CD4-positive, alpha-beta T cell treated with Interleukin-4 for 4 hours (primary cell): ENCODE measurements around the gene TLCD1.
A peak's percentile ranks its signal among the peaks of the same experiment; 100 is the strongest.
"Not testable (repeated sequence)": the region's sequence is repeated elsewhere in the genome, so short reads cannot be mapped to it uniquely, and the experiment has no call there.

Source experiments
- DNase-seq: peaks from one replicate; pipeline ENCODE4 v3.0.0-alpha.2; 2020

The TLCD1 gene

GRCh38 chr17:28746611-28747050 lies 20.6 kb upstream of the TLCD1 start:
- DNase-seq: no peak

- no peak for DNase-seq
Measured at GRCh38 chr17:28745786-28746411, 19.9 kb upstream of the TLCD1 start.

DNA sequence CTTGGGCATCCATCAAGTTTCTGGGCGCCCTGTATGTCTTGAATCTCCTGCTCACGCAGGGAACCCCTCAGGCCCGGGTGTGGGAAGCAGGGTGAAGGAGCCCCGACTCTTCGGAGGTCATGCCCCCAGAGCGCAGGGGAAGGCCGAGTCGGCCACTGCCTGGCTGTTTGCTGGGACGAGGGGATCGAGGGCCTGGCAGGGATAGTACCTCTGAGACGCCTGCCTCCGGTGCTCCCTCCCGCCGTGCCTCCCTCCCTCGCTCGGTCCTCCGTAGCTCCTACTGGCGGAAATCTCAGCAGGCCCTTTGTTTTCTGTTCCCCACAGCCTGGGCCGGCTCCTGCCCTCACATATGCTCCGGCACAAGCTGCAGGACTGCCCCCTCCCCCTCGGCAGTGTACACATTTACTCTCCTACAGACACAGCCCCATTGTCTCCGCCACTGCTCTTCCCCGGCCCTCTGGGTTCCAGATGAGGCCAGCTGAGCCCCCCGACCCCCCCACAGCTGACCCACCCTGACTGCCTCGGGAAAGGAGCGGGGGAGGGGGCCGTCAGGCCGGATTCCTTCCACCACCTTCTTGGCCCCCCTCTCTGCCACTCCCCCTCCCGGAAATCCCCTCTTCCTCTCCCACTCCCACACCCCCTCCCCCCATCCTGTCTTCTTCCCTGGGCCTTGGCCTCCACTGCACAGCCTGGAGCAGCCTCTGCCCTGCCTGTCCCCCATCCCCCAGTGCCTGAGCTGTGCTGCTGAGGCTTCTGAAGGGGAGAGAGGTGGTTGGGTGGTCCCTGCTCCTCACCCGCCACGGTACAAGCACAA lies 19.1 kb upstream of the TLCD1 start:
- no peak for DNase-seq

- peak; percentile 44 for DNase-seq
Measured at GRCh38 chr17:28744104-28744971, 18.3 kb upstream of the TLCD1 start.

DNA sequence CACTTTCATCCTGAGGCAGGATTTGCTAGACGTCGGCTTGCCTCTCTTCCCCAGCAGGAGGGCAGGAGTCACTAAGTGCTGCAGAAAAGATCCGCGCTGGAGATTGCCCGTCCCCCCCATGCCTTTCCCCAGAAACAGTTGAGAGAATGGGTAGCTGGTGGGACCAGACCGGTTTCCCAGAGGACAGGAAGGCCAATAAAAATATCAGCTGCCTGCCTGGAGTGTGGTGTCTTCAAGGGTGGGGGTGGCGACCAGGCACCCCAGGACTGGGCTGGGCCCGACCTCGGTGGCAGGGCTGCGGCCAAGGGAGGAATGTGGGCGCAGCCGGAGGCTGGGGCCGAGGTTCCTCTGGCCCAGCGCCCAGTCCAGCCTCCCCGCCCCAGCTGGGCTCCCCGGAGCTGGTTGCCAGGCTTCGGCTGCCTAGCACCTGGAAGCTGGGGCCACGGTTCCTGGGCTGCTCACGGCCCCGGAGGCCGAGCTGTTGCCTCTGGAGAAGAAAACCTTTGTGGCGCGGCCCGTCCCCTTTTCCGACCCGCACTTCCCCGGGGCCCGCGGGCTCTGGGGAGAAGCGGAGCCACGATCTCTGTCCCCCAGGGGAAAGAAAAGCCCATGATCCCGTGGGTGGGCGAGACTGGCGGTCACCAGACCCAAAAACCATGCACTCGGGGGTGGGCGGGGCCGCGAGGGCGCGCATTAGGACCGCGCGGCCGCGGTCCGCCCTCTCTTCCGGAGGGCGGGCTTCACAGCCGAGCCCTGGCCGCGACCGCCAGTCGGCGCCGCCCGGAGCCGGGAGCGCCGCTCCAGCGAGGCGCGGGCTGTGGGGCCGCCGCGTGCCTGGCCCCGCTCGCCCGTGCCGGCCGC lies 17.4 kb upstream of the TLCD1 start, which contains the start of gene TRAF4:
Gene TRAF4, plus strand, starts transcription at position 769 of the 861 bp plus-strand sequence. CDS start 102 bp downstream, outside the sequence.
- DNase-seq: peak; percentile 56

DNA sequence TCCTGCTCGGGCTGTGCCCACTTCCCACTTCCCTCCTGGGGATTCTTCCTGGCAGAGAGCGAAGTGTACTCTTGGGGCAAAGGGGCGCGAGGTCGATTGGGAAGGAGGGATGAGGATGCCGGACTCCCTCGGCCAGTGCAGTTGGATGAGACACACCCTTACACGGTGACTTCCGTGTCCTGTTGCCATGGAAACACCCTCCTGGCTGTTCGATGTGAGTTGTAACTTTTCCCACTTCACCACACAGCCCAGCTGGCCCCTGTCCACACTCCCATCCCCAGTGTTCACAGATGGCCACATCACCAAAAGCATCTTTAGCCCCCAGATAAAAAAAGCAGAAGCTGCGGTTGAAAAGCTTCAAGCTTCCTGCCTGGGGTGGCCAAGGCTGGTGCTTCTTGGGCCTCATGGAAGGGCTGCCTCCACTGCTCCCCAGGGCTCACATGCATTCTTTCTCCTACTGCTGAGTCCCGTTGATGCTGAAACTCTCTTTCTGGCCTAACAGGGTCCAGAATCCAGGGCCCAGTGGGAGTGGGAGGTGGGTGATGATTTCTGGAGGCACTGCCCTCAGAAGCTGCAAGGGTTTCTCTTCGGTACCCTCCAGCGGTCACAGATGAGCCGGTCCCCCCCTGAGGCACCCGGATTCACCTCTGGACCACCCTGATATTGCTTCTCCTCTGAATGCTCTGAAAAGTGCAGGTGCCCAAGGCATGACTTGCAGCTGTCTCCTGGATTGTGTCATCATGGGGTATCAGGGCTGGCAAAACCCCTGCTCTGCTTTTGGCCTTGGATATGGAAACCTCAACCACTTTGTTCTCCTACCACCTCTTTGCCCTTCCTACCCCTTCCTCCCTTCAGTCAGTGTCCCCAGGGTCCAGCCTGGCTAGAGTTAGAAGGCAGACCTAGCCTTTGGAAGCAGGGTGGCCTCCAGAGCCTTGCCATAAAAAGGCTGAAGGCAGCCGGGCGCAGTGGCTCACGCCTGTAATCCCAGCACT lies 15.6 kb upstream of the TLCD1 start:
- no peak for DNase-seq

- no peak for DNase-seq
Measured at GRCh38 chr17:28740406-28741357, 14.6 kb upstream of the TLCD1 start.

DNA sequence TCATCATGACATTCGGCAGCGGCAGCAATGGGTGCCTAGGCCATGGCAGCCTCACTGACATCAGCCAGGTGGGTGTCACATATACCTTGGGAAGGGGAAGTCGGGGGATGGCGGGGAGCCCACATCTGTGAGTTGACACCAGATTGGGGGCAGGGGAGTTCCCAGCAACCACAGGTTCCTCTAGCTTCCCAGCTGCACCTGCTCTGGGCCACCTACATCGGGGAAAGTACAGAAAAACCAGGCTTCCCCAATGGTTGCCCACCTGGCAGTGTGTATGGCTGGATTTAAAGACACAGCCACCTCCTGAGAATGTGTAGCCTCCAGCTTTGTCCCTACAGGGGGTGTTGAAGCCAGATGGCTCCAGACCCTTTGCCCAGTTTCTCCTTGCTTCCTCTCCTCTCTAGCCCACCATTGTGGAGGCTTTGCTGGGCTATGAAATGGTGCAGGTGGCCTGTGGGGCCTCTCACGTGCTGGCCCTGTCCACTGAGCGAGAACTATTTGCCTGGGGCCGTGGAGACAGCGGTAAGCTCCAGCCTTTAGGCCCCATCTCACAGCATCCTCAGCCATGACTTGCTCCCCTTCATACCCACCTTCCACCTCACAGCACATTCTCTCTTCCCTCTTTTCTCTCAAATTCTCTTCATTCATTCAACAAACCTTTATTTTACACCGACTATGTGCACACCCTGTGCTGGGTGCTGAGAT lies 12.8 kb upstream of the TLCD1 start:
- peak; percentile 68 for DNase-seq

- no peak for DNase-seq
Measured at GRCh38 chr17:28737770-28738679, 12.0 kb upstream of the TLCD1 start.

DNA sequence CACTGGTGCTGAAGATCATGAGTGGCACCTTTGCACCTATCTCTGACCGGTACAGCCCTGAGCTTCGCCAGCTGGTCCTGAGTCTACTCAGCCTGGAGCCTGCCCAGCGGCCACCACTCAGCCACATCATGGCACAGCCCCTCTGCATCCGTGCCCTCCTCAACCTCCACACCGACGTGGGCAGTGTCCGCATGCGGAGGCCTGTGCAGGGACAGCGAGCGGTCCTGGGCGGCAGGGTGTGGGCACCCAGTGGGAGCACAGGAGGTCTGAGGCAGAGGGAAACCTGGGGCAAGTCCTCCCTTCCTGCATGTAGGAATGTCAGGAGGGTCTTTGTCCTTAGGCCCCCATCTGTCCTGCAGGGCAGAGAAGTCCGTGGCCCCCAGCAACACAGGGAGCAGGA lies 11.3 kb upstream of the TLCD1 start:
- no peak for DNase-seq

- DNase-seq: not testable (repeated sequence)
Measured at GRCh38 chr17:28735913-28736769, 10.1 kb upstream of the TLCD1 start.

DNA sequence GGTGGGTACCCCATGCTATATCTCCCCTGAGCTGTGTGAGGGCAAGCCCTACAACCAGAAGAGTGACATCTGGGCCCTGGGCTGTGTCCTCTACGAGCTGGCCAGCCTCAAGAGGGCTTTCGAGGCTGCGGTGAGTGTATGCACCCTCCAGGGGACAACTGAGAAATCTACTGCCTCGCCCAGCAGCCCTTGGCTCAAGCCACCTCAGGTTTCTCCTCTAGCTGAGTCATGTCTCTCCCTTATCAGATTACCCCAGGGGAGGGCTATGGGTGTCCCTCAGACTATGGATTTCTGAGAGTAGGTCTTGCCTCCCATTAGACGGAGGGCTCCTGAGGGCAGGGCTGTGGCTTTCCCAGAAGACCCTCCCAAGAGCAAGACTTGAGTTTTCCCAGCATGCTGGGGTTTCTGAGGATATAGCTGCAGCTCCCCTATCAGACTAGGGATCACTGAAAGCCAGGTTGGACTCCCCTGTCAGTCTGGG lies 9.2 kb upstream of the TLCD1 start:
- DNase-seq: no peak

DNA sequence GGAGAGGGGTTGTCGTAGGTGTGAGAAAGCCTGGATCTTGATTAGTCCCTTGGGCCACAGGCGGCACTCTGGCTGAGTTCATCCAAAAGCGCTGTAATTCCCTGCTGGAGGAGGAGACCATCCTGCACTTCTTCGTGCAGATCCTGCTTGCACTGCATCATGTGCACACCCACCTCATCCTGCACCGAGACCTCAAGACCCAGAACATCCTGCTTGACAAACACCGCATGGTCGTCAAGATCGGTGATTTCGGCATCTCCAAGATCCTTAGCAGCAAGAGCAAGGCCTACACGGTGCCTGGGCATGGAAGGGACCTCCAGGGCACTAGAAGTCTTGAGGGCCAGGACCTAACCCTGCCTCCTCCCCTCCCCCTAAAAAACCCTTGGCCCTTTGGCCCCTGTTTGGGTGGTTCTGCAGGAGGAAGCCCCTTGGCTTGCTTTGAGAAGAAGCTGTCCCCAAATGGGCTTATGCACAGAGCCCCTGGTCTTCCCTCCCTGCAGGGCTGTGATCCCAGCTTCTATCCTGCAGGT lies 8.7 kb upstream of the TLCD1 start:
- no peak for DNase-seq

- no peak for DNase-seq
Measured at GRCh38 chr17:28733346-28733745, 7.3 kb upstream of the TLCD1 start.

DNA sequence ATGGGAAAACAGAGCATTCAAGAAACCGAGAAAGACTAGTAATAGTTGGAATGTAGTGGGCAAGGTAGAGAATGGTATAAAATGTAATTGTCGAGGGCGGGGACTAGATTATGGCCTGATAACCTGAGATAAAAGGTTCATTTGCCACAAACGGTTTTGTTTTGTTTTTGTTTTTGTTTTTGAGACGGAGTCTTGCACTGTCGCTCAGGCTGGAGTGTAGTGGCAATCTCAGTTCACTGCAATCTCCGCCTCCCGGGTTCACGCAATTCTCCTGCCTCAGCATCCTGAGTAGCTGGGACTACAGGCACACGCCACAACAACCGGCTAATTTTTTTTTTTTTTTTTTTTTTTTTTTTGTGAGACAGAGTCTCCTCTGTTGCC lies 3.9 kb upstream of the TLCD1 start:
- no peak for DNase-seq

- DNase-seq: peak; percentile 94
Measured at GRCh38 chr17:28728364-28729200, 2.5 kb upstream of the TLCD1 start, which contains the start of gene NEK8. TSS of gene NEK8 (plus strand) at chr17:28728788. CDS start at chr17:28728814, 26 bp downstream.
